ENCODE measurements around the gene NTRK2. TPM values are rescaled to one million over a fixed set of nuclear protein-coding genes. Genes with fewer than 3 reads are reported as not detected.

NTRK2 gene
- total and polyA plus RNA-seq, 4 donors: 0.26 to 1.4 (median 0.56) TPM

DNA sequence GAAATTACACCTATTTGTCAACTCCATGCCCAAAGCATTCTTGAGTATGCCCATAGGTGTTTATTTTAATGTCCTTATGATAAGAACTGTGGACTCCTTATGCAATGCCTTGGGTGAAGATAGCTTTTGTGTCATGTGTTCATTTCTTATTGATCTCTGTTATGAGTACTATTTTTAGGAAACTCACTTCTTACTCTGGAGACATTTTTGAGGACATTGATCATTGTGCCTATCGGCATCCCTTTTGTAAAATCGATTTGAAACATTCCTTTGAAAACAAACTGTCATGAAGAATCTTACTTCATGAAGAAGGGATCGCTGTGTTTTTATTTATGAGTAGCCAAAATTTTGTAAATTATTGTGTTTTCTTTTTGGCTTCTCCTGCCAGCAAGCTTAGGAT, 257.3 kb downstream of the NTRK2 start:
- WGBS: 88% methylated on average over 3 of the region's 3 CpGs
- Histone ChIP-seq H3K4me1 (ENCODE audit: control insufficient read depth in 4 of 4, insufficient read depth in 4 of 4, low read length in 3 of 4) (no peaks in the 10 kb centered on the region), H3K9me3 (ENCODE audit: control insufficient read depth in 4 of 4, low read length in 3 of 4) (no peaks in the 10 kb centered on the region), H3K27me3 (ENCODE audit: control insufficient read depth in 4 of 4, insufficient read depth in 4 of 4, low read length in 3 of 4) (no peaks in the 10 kb centered on the region), H3K9ac (ENCODE audit: low read depth in 1 of 2, low read length in 2 of 2) (no peak overlapping the region), H3K36me3 (ENCODE audit: control insufficient read depth in 4 of 4, insufficient read depth in 3 of 4, low read depth in 1 of 4, low read length in 3 of 4) (no peaks in the 10 kb centered on the region), H3K4me3 (ENCODE audit: low read depth in 1 of 3, low read length in 3 of 3) (no peak overlapping the region), H3K27ac (ENCODE audit: low read depth in 1 of 2, low read length in 2 of 2) (no peak overlapping the region)
- DNase-seq (ENCODE audit: low spot score): no peak
- TF ChIP-seq, protein P1, sequence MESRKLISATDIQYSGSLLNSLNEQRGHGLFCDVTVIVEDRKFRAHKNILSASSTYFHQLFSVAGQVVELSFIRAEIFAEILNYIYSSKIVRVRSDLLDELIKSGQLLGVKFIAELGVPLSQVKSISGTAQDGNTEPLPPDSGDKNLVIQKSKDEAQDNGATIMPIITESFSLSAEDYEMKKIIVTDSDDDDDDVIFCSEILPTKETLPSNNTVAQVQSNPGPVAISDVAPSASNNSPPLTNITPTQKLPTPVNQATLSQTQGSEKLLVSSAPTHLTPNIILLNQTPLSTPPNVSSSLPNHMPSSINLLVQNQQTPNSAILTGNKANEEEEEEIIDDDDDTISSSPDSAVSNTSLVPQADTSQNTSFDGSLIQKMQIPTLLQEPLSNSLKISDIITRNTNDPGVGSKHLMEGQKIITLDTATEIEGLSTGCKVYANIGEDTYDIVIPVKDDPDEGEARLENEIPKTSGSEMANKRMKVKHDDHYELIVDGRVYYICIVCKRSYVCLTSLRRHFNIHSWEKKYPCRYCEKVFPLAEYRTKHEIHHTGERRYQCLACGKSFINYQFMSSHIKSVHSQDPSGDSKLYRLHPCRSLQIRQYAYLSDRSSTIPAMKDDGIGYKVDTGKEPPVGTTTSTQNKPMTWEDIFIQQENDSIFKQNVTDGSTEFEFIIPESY (IDR thresholded peaks at IDR 0.05): no peak
- TF ChIP-seq, protein P2, sequence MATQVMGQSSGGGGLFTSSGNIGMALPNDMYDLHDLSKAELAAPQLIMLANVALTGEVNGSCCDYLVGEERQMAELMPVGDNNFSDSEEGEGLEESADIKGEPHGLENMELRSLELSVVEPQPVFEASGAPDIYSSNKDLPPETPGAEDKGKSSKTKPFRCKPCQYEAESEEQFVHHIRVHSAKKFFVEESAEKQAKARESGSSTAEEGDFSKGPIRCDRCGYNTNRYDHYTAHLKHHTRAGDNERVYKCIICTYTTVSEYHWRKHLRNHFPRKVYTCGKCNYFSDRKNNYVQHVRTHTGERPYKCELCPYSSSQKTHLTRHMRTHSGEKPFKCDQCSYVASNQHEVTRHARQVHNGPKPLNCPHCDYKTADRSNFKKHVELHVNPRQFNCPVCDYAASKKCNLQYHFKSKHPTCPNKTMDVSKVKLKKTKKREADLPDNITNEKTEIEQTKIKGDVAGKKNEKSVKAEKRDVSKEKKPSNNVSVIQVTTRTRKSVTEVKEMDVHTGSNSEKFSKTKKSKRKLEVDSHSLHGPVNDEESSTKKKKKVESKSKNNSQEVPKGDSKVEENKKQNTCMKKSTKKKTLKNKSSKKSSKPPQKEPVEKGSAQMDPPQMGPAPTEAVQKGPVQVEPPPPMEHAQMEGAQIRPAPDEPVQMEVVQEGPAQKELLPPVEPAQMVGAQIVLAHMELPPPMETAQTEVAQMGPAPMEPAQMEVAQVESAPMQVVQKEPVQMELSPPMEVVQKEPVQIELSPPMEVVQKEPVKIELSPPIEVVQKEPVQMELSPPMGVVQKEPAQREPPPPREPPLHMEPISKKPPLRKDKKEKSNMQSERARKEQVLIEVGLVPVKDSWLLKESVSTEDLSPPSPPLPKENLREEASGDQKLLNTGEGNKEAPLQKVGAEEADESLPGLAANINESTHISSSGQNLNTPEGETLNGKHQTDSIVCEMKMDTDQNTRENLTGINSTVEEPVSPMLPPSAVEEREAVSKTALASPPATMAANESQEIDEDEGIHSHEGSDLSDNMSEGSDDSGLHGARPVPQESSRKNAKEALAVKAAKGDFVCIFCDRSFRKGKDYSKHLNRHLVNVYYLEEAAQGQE (IDR thresholded peaks at IDR 0.05): no peak
- TF ChIP-seq TAF1 (conservative IDR thresholded peaks at IDR 0.05): no peak
- TF ChIP-seq NR2F2 (IDR thresholded peaks at IDR 0.05): no peak
- TF ChIP-seq, protein P3, sequence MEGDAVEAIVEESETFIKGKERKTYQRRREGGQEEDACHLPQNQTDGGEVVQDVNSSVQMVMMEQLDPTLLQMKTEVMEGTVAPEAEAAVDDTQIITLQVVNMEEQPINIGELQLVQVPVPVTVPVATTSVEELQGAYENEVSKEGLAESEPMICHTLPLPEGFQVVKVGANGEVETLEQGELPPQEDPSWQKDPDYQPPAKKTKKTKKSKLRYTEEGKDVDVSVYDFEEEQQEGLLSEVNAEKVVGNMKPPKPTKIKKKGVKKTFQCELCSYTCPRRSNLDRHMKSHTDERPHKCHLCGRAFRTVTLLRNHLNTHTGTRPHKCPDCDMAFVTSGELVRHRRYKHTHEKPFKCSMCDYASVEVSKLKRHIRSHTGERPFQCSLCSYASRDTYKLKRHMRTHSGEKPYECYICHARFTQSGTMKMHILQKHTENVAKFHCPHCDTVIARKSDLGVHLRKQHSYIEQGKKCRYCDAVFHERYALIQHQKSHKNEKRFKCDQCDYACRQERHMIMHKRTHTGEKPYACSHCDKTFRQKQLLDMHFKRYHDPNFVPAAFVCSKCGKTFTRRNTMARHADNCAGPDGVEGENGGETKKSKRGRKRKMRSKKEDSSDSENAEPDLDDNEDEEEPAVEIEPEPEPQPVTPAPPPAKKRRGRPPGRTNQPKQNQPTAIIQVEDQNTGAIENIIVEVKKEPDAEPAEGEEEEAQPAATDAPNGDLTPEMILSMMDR (IDR thresholded peaks at IDR 0.05; ENCODE audit: low read depth, low read length, missing input control): no peak

DNA sequence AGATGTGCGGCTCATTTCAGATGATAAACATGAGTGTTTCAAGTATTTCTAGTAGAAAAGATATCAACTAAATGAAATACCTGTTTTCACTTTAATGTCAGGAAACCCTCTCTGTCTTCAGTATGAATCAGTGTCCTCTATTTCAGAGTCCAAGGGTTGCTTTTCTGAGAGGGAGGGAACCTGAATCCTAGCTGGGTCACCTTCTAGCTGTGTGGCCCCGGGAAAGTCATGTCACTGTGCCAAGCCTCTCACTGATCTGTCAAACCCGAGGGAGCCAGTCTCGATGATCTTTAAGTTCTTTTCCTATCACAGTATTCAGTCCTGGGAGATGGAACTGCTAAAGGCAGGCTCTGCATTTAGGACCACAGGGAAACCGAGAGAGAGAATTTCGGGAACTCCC, 258.9 kb downstream of the NTRK2 start:
- H3K9me3 ChIP-seq (ENCODE audit: control insufficient read depth in 4 of 4, low read length in 3 of 4): no peaks in the 10 kb centered on the region
- H3K27ac ChIP-seq (ENCODE audit: low read depth in 1 of 2, low read length in 2 of 2): no peak overlapping the region
- no peak for TF ChIP-seq SP1 (IDR thresholded peaks at IDR 0.05)
- no peak for TF ChIP-seq HNF4A (conservative IDR thresholded peaks at IDR 0.05)
- TF ChIP-seq YY1 (IDR thresholded peaks at IDR 0.05): no peak
- TF ChIP-seq HNF4G (IDR thresholded peaks at IDR 0.05): no peak
- TF ChIP-seq FOXA2 (IDR thresholded peaks at IDR 0.05): no peak
- no peak for TF ChIP-seq EGR1 (IDR thresholded peaks at IDR 0.05; ENCODE audit: low read depth in 2 of 2)
- no peak for TF ChIP-seq NR2F2 (IDR thresholded peaks at IDR 0.05)
- TF ChIP-seq RXRA (IDR thresholded peaks at IDR 0.05): no peak
- no peak for TF ChIP-seq RAD21 (IDR thresholded peaks at IDR 0.05)
- no peak for TF ChIP-seq TAF1 (conservative IDR thresholded peaks at IDR 0.05)
- TF ChIP-seq GABPA (IDR thresholded peaks at IDR 0.05 in 1 of 2, conservative IDR thresholded peaks at IDR 0.05 in 1 of 2): no peak
- TF ChIP-seq, protein P3 (IDR thresholded peaks at IDR 0.05; ENCODE audit: low read depth, low read length, missing input control): no peak
- TF ChIP-seq, protein P1 (IDR thresholded peaks at IDR 0.05): no peak
- TF ChIP-seq, protein P4, sequence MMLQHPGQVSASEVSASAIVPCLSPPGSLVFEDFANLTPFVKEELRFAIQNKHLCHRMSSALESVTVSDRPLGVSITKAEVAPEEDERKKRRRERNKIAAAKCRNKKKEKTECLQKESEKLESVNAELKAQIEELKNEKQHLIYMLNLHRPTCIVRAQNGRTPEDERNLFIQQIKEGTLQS (IDR thresholded peaks at IDR 0.05): no peak
- H3K4me3 ChIP-seq (ENCODE audit: low read depth in 1 of 3, low read length in 3 of 3): no peak overlapping the region
- no peaks in the 10 kb centered on the region for H3K36me3 ChIP-seq (ENCODE audit: control insufficient read depth in 4 of 4, insufficient read depth in 3 of 4, low read depth in 1 of 4, low read length in 3 of 4)
- H3K4me1 ChIP-seq (ENCODE audit: control insufficient read depth in 4 of 4, insufficient read depth in 4 of 4, low read length in 3 of 4): no peaks in the 10 kb centered on the region
- 79% methylated on average over 6 of the region's 6 CpGs for WGBS
- no peak overlapping the region for H3K9ac ChIP-seq (ENCODE audit: low read depth in 1 of 2, low read length in 2 of 2)
- DNase-seq (ENCODE audit: low spot score): no peak
- H3K27me3 ChIP-seq (ENCODE audit: control insufficient read depth in 4 of 4, insufficient read depth in 4 of 4, low read length in 3 of 4): no peaks in the 10 kb centered on the region
